ENCODE data around the gene ITPK1. TPM values are rescaled to one million over a fixed set of nuclear protein-coding genes. Genes with fewer than 3 reads are reported as not detected.
A peak's percentile ranks its signal among the peaks of the same experiment; 100 is the strongest.

ITPK1 gene
- total RNA-seq, 1 donor from 2014 or later = 66.9 TPM

- H3K27ac Mint-ChIP-seq = peak overlapping the region; percentile 30
- intact Hi-C loops (cut with micrococcal nuclease) = no loop called here
- H3K4me1 Mint-ChIP-seq (ENCODE audit: low read depth) = peaks cover 11% of the 10 kb centered on the region
- no peaks in the 10 kb centered on the region for H3K9me3 Mint-ChIP-seq
- no peaks in the 10 kb centered on the region for H3K36me3 Mint-ChIP-seq (ENCODE audit: low read depth)
- DNase-seq (ENCODE audit: low spot score) = no peak
- no peaks in the 10 kb centered on the region for H3K27me3 Mint-ChIP-seq (ENCODE audit: low read depth)
- no peak overlapping the region for H3K4me3 Mint-ChIP-seq (ENCODE audit: low read depth)
Observed at GRCh38 chr14:93012951-93013719, 102.6 kb downstream of the ITPK1 start.

GRCh38 chr14:93012506-93012905 is 103.2 kb downstream of the ITPK1 start:
- H3K27ac Mint-ChIP-seq = no peak overlapping the region
- H3K4me3 Mint-ChIP-seq (ENCODE audit: low read depth) = no peak overlapping the region
- H3K36me3 Mint-ChIP-seq (ENCODE audit: low read depth) = no peaks in the 10 kb centered on the region
- intact Hi-C loops (cut with micrococcal nuclease) = no loop called here
- no peaks in the 10 kb centered on the region for H3K27me3 Mint-ChIP-seq (ENCODE audit: low read depth)
- no peak for DNase-seq (ENCODE audit: low spot score)
- H3K4me1 Mint-ChIP-seq (ENCODE audit: low read depth) = peaks cover 11% of the 10 kb centered on the region
- no peaks in the 10 kb centered on the region for H3K9me3 Mint-ChIP-seq

GRCh38 chr14:93011650-93012325 is 103.9 kb downstream of the ITPK1 start:
- DNase-seq (ENCODE audit: low spot score) = no peak
- Mint-ChIP-seq H3K36me3 (ENCODE audit: low read depth) (no peaks in the 10 kb centered on the region), H3K27ac (no peak overlapping the region), H3K9me3 (no peaks in the 10 kb centered on the region), H3K27me3 (ENCODE audit: low read depth) (no peaks in the 10 kb centered on the region), H3K4me1 (ENCODE audit: low read depth) (peaks cover 11% of the 10 kb centered on the region), H3K4me3 (ENCODE audit: low read depth) (no peak overlapping the region)
- intact Hi-C loops (cut with micrococcal nuclease) = no loop called here

- Mint-ChIP-seq H3K27me3 (ENCODE audit: low read depth) (no peaks in the 10 kb centered on the region), H3K4me1 (ENCODE audit: low read depth) (peaks cover 11% of the 10 kb centered on the region), H3K36me3 (ENCODE audit: low read depth) (no peaks in the 10 kb centered on the region), H3K9me3 (no peaks in the 10 kb centered on the region), H3K27ac (no peak overlapping the region), H3K4me3 (ENCODE audit: low read depth) (no peak overlapping the region)
- intact Hi-C loops (cut with micrococcal nuclease) = no loop called here
- no peak for DNase-seq (ENCODE audit: low spot score)
Observed at GRCh38 chr14:93011141-93011529, 104.6 kb downstream of the ITPK1 start.

GRCh38 chr14:93010522-93011140 is 105.1 kb downstream of the ITPK1 start:
- intact Hi-C loops (cut with micrococcal nuclease) = no loop called here
- Mint-ChIP-seq H3K27ac (no peak overlapping the region), H3K27me3 (ENCODE audit: low read depth) (no peaks in the 10 kb centered on the region), H3K4me3 (ENCODE audit: low read depth) (no peak overlapping the region), H3K9me3 (no peaks in the 10 kb centered on the region), H3K36me3 (ENCODE audit: low read depth) (no peaks in the 10 kb centered on the region), H3K4me1 (ENCODE audit: low read depth) (peaks cover 11% of the 10 kb centered on the region)
- DNase-seq (ENCODE audit: low spot score) = no peak

- Mint-ChIP-seq H3K36me3 (ENCODE audit: low read depth) (no peaks in the 10 kb centered on the region), H3K4me1 (ENCODE audit: low read depth) (peaks cover 11% of the 10 kb centered on the region), H3K9me3 (no peaks in the 10 kb centered on the region), H3K4me3 (ENCODE audit: low read depth) (no peak overlapping the region), H3K27me3 (ENCODE audit: low read depth) (no peaks in the 10 kb centered on the region), H3K27ac (no peak overlapping the region)
- intact Hi-C loops (cut with micrococcal nuclease) = no loop called here
- no peak for DNase-seq (ENCODE audit: low spot score)
Observed at GRCh38 chr14:93010130-93010499, 105.6 kb downstream of the ITPK1 start.

- Mint-ChIP-seq H3K27ac (no peak overlapping the region), H3K9me3 (no peaks in the 10 kb centered on the region), H3K36me3 (ENCODE audit: low read depth) (no peaks in the 10 kb centered on the region), H3K27me3 (ENCODE audit: low read depth) (no peaks in the 10 kb centered on the region), H3K4me3 (ENCODE audit: low read depth) (no peak overlapping the region), H3K4me1 (ENCODE audit: low read depth) (peaks cover 11% of the 10 kb centered on the region)
- intact Hi-C loops (cut with micrococcal nuclease) = no loop called here
- DNase-seq (ENCODE audit: low spot score) = no peak
Observed at GRCh38 chr14:93009471-93010129, 106.1 kb downstream of the ITPK1 start.

GRCh38 chr14:93008381-93008780 is 107.3 kb downstream of the ITPK1 start:
- H3K9me3 Mint-ChIP-seq = no peaks in the 10 kb centered on the region
- peaks cover 6% of the 10 kb centered on the region for H3K4me1 Mint-ChIP-seq (ENCODE audit: low read depth)
- no peaks in the 10 kb centered on the region for H3K27me3 Mint-ChIP-seq (ENCODE audit: low read depth)
- H3K36me3 Mint-ChIP-seq (ENCODE audit: low read depth) = no peaks in the 10 kb centered on the region
- no peak for DNase-seq (ENCODE audit: low spot score)
- H3K27ac Mint-ChIP-seq = no peak overlapping the region
- H3K4me3 Mint-ChIP-seq (ENCODE audit: low read depth) = no peak overlapping the region
- intact Hi-C loops (cut with micrococcal nuclease) = no loop called here

GRCh38 chr14:93007225-93007997 is 108.3 kb downstream of the ITPK1 start:
- H3K9me3 Mint-ChIP-seq = no peaks in the 10 kb centered on the region
- no peak overlapping the region for H3K4me3 Mint-ChIP-seq (ENCODE audit: low read depth)
- no peaks in the 10 kb centered on the region for H3K27me3 Mint-ChIP-seq (ENCODE audit: low read depth)
- intact Hi-C loops (cut with micrococcal nuclease) = no loop called here
- H3K27ac Mint-ChIP-seq = no peak overlapping the region
- no peak for DNase-seq (ENCODE audit: low spot score)
- H3K36me3 Mint-ChIP-seq (ENCODE audit: low read depth) = no peaks in the 10 kb centered on the region
- H3K4me1 Mint-ChIP-seq (ENCODE audit: low read depth) = peaks cover 2% of the 10 kb centered on the region

GRCh38 chr14:93006567-93007051 is 109.1 kb downstream of the ITPK1 start:
- DNase-seq (ENCODE audit: low spot score) = no peak
- H3K27ac Mint-ChIP-seq = no peak overlapping the region
- H3K4me1 Mint-ChIP-seq (ENCODE audit: low read depth) = peaks cover 2% of the 10 kb centered on the region
- no peaks in the 10 kb centered on the region for H3K9me3 Mint-ChIP-seq
- H3K27me3 Mint-ChIP-seq (ENCODE audit: low read depth) = no peaks in the 10 kb centered on the region
- H3K36me3 Mint-ChIP-seq (ENCODE audit: low read depth) = no peaks in the 10 kb centered on the region
- intact Hi-C loops (cut with micrococcal nuclease) = no loop called here
- no peak overlapping the region for H3K4me3 Mint-ChIP-seq (ENCODE audit: low read depth)

GRCh38 chr14:93005838-93006237 is 109.9 kb downstream of the ITPK1 start:
- no peaks in the 10 kb centered on the region for H3K9me3 Mint-ChIP-seq
- no peaks in the 10 kb centered on the region for H3K36me3 Mint-ChIP-seq (ENCODE audit: low read depth)
- no peak for DNase-seq (ENCODE audit: low spot score)

GRCh38 chr14:93005135-93005813 is 110.5 kb downstream of the ITPK1 start:
- Mint-ChIP-seq H3K9me3 (no peaks in the 10 kb centered on the region), H3K27ac (no peak overlapping the region), H3K36me3 (ENCODE audit: low read depth) (no peaks in the 10 kb centered on the region), H3K4me1 (ENCODE audit: low read depth) (peaks cover 2% of the 10 kb centered on the region), H3K4me3 (ENCODE audit: low read depth) (no peak overlapping the region), H3K27me3 (ENCODE audit: low read depth) (no peaks in the 10 kb centered on the region)
- intact Hi-C loops (cut with micrococcal nuclease) = no loop called here
- DNase-seq (ENCODE audit: low spot score) = no peak

More at GRCh38 chr14:93005838-93006237, 109.9 kb downstream of the ITPK1 start:
- Mint-ChIP-seq H3K4me3 (ENCODE audit: low read depth) (no peak overlapping the region), H3K27ac (no peak overlapping the region), H3K4me1 (ENCODE audit: low read depth) (peaks cover 2% of the 10 kb centered on the region), H3K27me3 (ENCODE audit: low read depth) (no peaks in the 10 kb centered on the region)
- intact Hi-C loops (cut with micrococcal nuclease) = no loop called here

Data from activated T-helper 2 cell treated with anti-CD3 and anti-CD28 coated beads, Interferon-gamma antibody, Interleukin-2, Interleukin-4, amounts not matched to agents 10 μg/mL and 5 μg/mL and 100 μg/mL, durations not matched to agents 14 hours and 24 hours and 36 hours (primary cell).